ENCODE results near the gene OPA3.

DNA sequence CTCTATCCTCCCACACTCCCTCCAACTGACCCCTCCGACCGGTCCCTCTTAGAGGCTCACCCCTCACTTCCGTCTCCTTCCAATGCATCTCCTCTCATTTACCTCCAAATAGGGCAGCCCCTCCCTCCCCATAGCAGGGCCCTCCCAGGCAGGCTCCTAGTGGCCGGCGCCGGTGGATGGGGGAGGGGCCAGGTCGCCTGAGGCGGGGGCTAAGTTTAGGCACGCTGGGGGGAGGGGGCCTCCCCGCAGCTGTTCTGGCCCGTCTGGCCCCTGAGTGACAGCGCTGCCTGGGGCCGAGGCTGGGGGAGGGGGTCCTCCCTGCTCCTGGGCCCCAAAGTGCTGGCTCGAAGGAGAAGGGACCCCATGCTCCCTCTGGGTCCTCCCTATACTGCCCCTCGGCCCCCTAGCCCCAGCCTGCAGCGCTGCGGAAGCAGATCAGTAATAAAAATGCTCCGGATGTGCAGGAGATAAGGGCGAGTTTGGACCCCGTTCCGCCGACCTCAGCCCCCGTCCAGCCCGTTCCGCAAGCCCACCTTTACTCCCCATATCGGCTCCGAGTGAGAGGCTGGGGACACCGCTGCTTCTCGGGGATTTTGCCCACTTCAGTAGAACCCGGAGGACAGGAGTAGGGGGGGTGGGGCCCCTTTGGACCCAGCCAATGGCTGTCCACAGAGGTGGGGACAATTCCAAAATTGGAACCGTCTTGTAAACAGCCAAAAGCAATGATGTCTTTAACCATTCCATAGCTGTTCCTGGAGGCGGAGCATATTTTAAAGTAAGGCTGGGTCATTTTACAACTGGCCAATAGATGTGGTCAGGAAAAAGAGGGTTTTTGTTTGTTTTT, 91.8 kb downstream of the OPA3 start:
- TF ChIP-seq, protein P1, sequence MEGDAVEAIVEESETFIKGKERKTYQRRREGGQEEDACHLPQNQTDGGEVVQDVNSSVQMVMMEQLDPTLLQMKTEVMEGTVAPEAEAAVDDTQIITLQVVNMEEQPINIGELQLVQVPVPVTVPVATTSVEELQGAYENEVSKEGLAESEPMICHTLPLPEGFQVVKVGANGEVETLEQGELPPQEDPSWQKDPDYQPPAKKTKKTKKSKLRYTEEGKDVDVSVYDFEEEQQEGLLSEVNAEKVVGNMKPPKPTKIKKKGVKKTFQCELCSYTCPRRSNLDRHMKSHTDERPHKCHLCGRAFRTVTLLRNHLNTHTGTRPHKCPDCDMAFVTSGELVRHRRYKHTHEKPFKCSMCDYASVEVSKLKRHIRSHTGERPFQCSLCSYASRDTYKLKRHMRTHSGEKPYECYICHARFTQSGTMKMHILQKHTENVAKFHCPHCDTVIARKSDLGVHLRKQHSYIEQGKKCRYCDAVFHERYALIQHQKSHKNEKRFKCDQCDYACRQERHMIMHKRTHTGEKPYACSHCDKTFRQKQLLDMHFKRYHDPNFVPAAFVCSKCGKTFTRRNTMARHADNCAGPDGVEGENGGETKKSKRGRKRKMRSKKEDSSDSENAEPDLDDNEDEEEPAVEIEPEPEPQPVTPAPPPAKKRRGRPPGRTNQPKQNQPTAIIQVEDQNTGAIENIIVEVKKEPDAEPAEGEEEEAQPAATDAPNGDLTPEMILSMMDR (IDR thresholded peaks at IDR 0.05) = no peak
- no peak for TF ChIP-seq EZH2 (IDR thresholded peaks at IDR 0.05; ENCODE audit: borderline replicate concordance, insufficient read depth, low read depth, low read length, poor library complexity, severe bottlenecking)

Measured in B cell (primary cell).